Measurements from ENCODE around the gene SOX11. TPM values are rescaled to one million over a fixed set of nuclear protein-coding genes. Genes with fewer than 3 reads are reported as not detected.

Gene SOX11
- total RNA-seq, 1 experiment from 2014 or later = not detected

- TF ChIP-seq CTCF (conservative IDR thresholded peaks at IDR 0.05) (no peak), EZH2 (IDR thresholded peaks at IDR 0.05; ENCODE audit: low read depth) (no peak)
- H3K4me2 ChIP-seq = no peak overlapping the region
- no peaks in the 10 kb centered on the region for H3K4me1 ChIP-seq (replicated peaks; ENCODE audit: insufficient read depth)
- CTCF ChIA-PET = no interaction called here
- H3K79me2 ChIP-seq (ENCODE audit: low read depth) = no peaks in the 10 kb centered on the region
- H3F3A ChIP-seq (ENCODE audit: insufficient read depth, low read depth) = no peaks in the 10 kb centered on the region
- DNase-seq = no peak
- peaks cover 14% of the 10 kb centered on the region for H3K27me3 ChIP-seq (ENCODE audit: insufficient read depth, low read depth)
- BruUV-seq (replicated peaks) = no TSS peak
- H3K9me2 ChIP-seq (ENCODE audit: insufficient read depth) = no peaks in the 10 kb centered on the region
- no peak overlapping the region for H3K4me3 ChIP-seq
- no peak overlapping the region for H2AFZ ChIP-seq
- intact Hi-C loops (cut with micrococcal nuclease; ENCODE audit: unreplicated experiment) = no loop called here
- H3K27ac ChIP-seq = no peak overlapping the region
- H3K36me3 ChIP-seq (ENCODE audit: low read depth) = no peaks in the 10 kb centered on the region
- POLR2A ChIA-PET (ENCODE audit: unreplicated experiment) = no interaction called here
- no peaks in the 10 kb centered on the region for H3K9me3 ChIP-seq (ENCODE audit: insufficient read depth, low read depth)
- no peaks in the 10 kb centered on the region for H4K20me1 ChIP-seq (ENCODE audit: insufficient read depth)
These were observed 38.2 kb downstream of the SOX11 start for GRCh38 chr2:5730386-5730785.

- POLR2A ChIA-PET (ENCODE audit: unreplicated experiment) = no interaction called here
- Histone ChIP-seq H3K27me3 (ENCODE audit: insufficient read depth, low read depth) (peaks cover 35% of the 10 kb centered on the region), H3K4me2 (no peak overlapping the region), H3K79me2 (ENCODE audit: low read depth) (no peaks in the 10 kb centered on the region), H2AFZ (no peak overlapping the region), H3K9me3 (ENCODE audit: insufficient read depth, low read depth) (no peaks in the 10 kb centered on the region), H3K4me1 (replicated peaks; ENCODE audit: insufficient read depth) (no peaks in the 10 kb centered on the region), H3K27ac (no peak overlapping the region), H3K9me2 (ENCODE audit: insufficient read depth) (no peaks in the 10 kb centered on the region), H4K20me1 (ENCODE audit: insufficient read depth) (no peaks in the 10 kb centered on the region), H3F3A (ENCODE audit: insufficient read depth, low read depth) (no peaks in the 10 kb centered on the region), H3K36me3 (ENCODE audit: low read depth) (no peaks in the 10 kb centered on the region), H3K4me3 (no peak overlapping the region)
- intact Hi-C loops (cut with micrococcal nuclease; ENCODE audit: unreplicated experiment) = no loop called here
- CTCF ChIA-PET = no interaction called here
- no peak for DNase-seq
- no TSS peak for BruUV-seq (replicated peaks)
- no peak for TF ChIP-seq CTCF (conservative IDR thresholded peaks at IDR 0.05)
- TF ChIP-seq EZH2 (IDR thresholded peaks at IDR 0.05; ENCODE audit: low read depth) = no peak
These were observed 42.8 kb downstream of the SOX11 start for GRCh38 chr2:5734859-5735520.

GRCh38 chr2:5735521-5735861, 43.3 kb downstream of the SOX11 start:
- DNase-seq = no peak
- Histone ChIP-seq H3K79me2 (ENCODE audit: low read depth) (no peaks in the 10 kb centered on the region), H3K4me1 (replicated peaks; ENCODE audit: insufficient read depth) (no peaks in the 10 kb centered on the region), H4K20me1 (ENCODE audit: insufficient read depth) (no peaks in the 10 kb centered on the region), H3K27me3 (ENCODE audit: insufficient read depth, low read depth) (peaks cover 37% of the 10 kb centered on the region), H2AFZ (no peak overlapping the region), H3K4me2 (no peak overlapping the region), H3K9me2 (ENCODE audit: insufficient read depth) (no peaks in the 10 kb centered on the region), H3K4me3 (no peak overlapping the region), H3K36me3 (ENCODE audit: low read depth) (no peaks in the 10 kb centered on the region), H3K27ac (no peak overlapping the region), H3K9me3 (ENCODE audit: insufficient read depth, low read depth) (no peaks in the 10 kb centered on the region), H3F3A (ENCODE audit: insufficient read depth, low read depth) (no peaks in the 10 kb centered on the region)
- ChIA-PET POLR2A (ENCODE audit: unreplicated experiment) (no interaction called here), CTCF (no interaction called here)
- TF ChIP-seq EZH2 (IDR thresholded peaks at IDR 0.05; ENCODE audit: low read depth) (no peak), CTCF (conservative IDR thresholded peaks at IDR 0.05) (no peak)
- BruUV-seq (replicated peaks) = no TSS peak
- intact Hi-C loops (cut with micrococcal nuclease; ENCODE audit: unreplicated experiment) = no loop called here
